ACC112 (cell line): ENCODE results near the gene OSBPL9.
A peak's percentile ranks its signal among the peaks of the same experiment; 100 is the strongest.

Experiments used
- H2AFZ ChIP-seq: fragments of 200-600 bp; sonication (generic); one replicate; pipeline ENCODE4 v1.6.0; 2017; ENCODE audit warnings: antibody characterized with exemption, low read length; ENCODE audit not compliant: unreplicated experiment
- H3K27ac ChIP-seq: fragments of 200-600 bp; sonication (generic); 2 replicates; pipeline ENCODE4 v1.5.1; 2014; ENCODE audit warnings: low read depth, mild to moderate bottlenecking, antibody characterized with exemption, low read length, moderate library complexity
- H3K27me3 ChIP-seq: fragments of 200-600 bp; sonication (generic); 2 replicates; pipeline ENCODE4 v1.6.1; 2014; ENCODE audit warnings: mild to moderate bottlenecking, antibody characterized with exemption, low read length, moderate library complexity, mixed read lengths; ENCODE audit not compliant: insufficient read depth
- H3K36me3 ChIP-seq: fragments of 200-600 bp; sonication (generic); 2 replicates; pipeline ENCODE4 v1.6.1; 2016; ENCODE audit warnings: mild to moderate bottlenecking, antibody characterized with exemption, low read length, moderate library complexity, mixed read lengths; ENCODE audit not compliant: insufficient read depth
- H3K4me1 ChIP-seq: fragments of 200-600 bp; sonication (generic); one replicate; pipeline ENCODE4 v1.6.1; 2016; ENCODE audit warnings: low read length, mixed read lengths; ENCODE audit not compliant: insufficient read depth, unreplicated experiment, control insufficient read depth
- H3K4me3 ChIP-seq: fragments of 200-600 bp; sonication (generic); 2 replicates; pipeline ENCODE4 v1.5.1; 2014; ENCODE audit warnings: mild to moderate bottlenecking, low read depth, low read length
- H3K79me2 ChIP-seq: fragments of 200-600 bp; sonication (generic); one replicate; pipeline ENCODE4 v1.6.0; 2016; ENCODE audit warnings: low read length; ENCODE audit not compliant: control insufficient read depth, unreplicated experiment, insufficient read depth

Gene OSBPL9

DNA sequence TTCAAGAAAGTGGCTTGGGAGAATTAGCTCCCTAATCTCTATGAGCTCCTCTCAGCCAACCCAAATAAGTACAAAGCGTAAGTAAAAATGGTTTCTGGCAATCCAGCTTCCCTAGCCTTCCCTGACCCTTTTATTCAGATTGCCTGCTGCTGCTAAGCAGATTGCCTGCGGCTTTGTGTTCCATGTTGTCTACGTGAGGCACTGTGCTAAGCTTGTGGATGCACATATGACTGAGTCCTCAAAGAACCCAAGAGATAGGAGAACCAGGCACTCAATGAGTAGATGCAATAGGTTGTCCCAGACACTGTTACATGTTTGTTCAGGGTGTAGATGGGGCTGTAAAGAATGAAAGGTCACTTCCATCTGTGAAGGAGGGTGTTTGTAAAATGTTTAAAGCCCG lies 6.3 kb upstream of the OSBPL9 start:
- peaks cover 8% of the 10 kb centered on the region for H3K4me1 ChIP-seq
- H2AFZ ChIP-seq: no peak overlapping the region
- H3K36me3 ChIP-seq: no peaks in the 10 kb centered on the region
- H3K27ac ChIP-seq: no peak overlapping the region
- H3K79me2 ChIP-seq: no peaks in the 10 kb centered on the region
- H3K27me3 ChIP-seq: no peaks in the 10 kb centered on the region
- no peak overlapping the region for H3K4me3 ChIP-seq

DNA sequence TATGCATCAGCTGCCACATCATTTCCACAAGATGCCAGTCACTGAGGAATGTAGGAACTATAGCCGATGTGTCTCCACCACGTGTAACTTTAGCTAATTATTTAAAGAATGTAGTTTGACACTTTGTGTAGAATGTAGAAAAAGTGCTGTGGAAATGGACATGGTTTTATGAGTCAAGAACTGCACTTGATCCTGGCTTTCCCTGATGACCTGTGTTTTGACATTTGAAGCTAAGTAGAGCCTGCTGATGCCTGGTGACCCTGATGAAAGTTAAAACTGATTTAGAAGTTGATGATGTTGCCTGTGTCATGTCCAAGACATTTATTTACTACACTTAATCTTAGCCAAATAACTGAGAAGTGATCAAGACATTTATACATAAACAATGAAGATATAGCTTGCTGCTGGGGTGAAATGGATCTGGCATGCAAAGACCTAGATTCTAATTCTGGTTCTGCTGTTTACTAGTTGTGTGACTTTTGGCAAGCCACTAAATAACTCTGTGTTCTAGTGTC lies 4.4 kb upstream of the OSBPL9 start:
- Histone ChIP-seq H3K27me3 (no peaks in the 10 kb centered on the region), H3K4me1 (peaks cover 6% of the 10 kb centered on the region), H3K36me3 (no peaks in the 10 kb centered on the region), H2AFZ (no peak overlapping the region), H3K27ac (no peak overlapping the region), H3K4me3 (no peak overlapping the region), H3K79me2 (peaks cover 3% of the 10 kb centered on the region)

DNA sequence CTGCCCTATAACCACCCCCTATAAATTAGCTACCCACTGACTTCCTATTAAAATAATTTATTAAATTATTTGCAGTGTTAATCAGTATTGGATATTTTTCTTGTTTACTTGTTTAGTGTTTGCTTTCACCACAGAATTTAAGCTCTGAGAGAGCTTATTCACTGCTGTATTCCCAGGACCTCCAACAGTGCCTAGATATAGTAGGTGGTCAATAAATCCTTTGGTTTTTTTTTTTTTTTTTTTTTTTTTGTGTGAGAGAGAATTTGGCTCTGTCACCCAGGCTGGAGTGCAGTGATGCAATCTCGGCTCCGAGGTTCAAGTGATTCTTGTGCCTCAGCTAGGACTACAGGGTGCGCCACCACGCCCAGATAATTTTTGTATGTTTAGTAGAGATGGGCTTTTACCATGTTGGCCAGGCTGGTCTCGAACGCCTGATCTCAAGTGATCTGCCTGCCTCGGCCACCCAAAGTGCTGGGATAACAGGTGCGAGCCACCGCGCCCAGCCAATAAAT lies 1.1 kb upstream of the OSBPL9 start:
- Histone ChIP-seq H3K4me3 (no peak overlapping the region), H3K36me3 (no peaks in the 10 kb centered on the region), H3K27me3 (no peaks in the 10 kb centered on the region), H3K27ac (no peak overlapping the region), H3K4me1 (peaks cover 22% of the 10 kb centered on the region), H2AFZ (no peak overlapping the region), H3K79me2 (peaks cover 34% of the 10 kb centered on the region)

DNA sequence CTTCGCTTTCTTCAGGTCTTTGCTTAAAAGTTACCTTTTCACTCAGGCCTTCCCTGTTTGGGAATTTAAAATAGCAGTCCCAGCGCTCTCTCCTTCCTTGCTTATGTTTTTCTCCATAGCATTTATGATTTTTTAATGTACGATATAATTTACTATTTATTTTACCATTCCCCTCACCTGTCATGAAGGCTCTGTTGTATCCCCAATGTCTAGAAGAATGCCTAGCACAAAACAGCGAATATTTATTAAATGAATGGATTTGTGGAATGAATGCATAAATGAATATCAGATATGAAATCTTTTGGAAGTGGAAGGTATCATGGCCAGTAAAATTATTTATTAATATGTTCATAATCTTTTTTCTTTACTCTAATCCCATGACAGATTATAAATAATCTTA lies 402 bp upstream of the OSBPL9 start:
- Histone ChIP-seq H2AFZ (no peak overlapping the region), H3K79me2 (peaks cover 38% of the 10 kb centered on the region), H3K27me3 (no peaks in the 10 kb centered on the region), H3K27ac (no peak overlapping the region), H3K36me3 (no peaks in the 10 kb centered on the region), H3K4me1 (peaks cover 22% of the 10 kb centered on the region), H3K4me3 (no peak overlapping the region)

DNA sequence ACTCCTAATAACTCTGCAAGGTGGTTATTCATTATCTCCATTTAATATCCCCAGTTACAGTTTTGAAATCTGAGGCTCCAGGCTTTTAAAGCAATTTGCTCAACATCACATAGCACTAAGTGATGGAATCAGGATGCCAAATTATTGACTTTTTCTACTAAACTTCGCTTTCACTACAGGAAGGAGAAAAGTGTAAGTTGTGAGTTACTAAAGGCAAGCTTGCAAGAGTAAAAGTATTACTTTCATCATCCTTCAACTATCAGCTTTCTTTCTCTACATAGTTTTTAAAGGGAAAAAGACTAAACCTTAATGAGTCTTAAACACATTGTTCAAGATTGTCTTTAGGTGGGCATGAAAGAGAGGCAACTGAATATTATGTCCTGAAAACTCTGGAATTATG lies 1.8 kb downstream of the OSBPL9 start:
- Histone ChIP-seq H3K79me2 (peaks cover 57% of the 10 kb centered on the region), H2AFZ (no peak overlapping the region), H3K27me3 (no peaks in the 10 kb centered on the region), H3K36me3 (no peaks in the 10 kb centered on the region), H3K27ac (no peak overlapping the region), H3K4me3 (peak overlapping the region; percentile 99), H3K4me1 (peaks cover 37% of the 10 kb centered on the region)

DNA sequence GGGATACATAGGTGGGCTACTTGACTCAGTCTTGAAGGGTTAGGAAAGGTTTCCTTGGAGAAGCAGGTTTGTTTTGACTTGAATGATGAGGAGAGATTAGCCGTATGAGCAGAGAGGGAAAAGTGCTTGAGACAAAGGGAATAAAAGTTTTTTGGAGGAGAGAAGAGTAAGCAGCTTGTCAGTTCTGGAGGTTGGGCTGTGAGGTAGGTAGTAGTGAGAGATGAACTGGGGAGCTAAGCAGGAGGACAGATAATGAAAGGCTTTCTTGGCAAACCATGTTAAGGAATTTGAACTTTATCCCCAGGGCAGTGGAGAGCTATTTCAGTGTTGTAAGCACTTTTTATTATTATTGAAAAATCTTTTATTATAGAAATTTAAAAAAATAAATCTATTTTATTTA lies 3.6 kb downstream of the OSBPL9 start:
- H2AFZ ChIP-seq: no peak overlapping the region
- H3K27me3 ChIP-seq: no peaks in the 10 kb centered on the region
- peaks cover 57% of the 10 kb centered on the region for H3K79me2 ChIP-seq
- no peak overlapping the region for H3K27ac ChIP-seq
- H3K4me1 ChIP-seq: peaks cover 37% of the 10 kb centered on the region
- no peak overlapping the region for H3K4me3 ChIP-seq
- H3K36me3 ChIP-seq: no peaks in the 10 kb centered on the region

DNA sequence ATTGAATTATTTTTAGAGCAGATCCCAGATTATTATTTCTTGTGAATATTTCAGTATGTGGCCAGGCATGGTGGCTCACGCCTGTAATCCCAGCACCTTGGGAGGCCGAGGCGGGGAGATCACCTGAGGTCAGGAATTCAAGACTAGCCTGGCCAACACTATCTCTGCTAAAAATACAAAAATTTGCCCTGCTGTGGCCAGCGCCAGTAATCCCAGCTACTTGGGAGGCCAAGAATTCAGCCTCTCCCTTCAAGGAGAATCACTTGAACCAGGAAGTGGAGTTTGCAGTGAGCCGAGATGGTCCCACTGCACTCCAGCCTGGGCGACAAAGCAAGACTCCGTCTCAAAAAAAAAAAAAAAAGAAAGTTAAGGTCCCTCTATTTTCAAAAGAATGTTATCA lies 4.3 kb downstream of the OSBPL9 start:
- Histone ChIP-seq H3K4me1 (peaks cover 37% of the 10 kb centered on the region), H3K79me2 (peaks cover 62% of the 10 kb centered on the region), H3K4me3 (no peak overlapping the region), H2AFZ (no peak overlapping the region), H3K27ac (no peak overlapping the region), H3K27me3 (no peaks in the 10 kb centered on the region), H3K36me3 (no peaks in the 10 kb centered on the region)

DNA sequence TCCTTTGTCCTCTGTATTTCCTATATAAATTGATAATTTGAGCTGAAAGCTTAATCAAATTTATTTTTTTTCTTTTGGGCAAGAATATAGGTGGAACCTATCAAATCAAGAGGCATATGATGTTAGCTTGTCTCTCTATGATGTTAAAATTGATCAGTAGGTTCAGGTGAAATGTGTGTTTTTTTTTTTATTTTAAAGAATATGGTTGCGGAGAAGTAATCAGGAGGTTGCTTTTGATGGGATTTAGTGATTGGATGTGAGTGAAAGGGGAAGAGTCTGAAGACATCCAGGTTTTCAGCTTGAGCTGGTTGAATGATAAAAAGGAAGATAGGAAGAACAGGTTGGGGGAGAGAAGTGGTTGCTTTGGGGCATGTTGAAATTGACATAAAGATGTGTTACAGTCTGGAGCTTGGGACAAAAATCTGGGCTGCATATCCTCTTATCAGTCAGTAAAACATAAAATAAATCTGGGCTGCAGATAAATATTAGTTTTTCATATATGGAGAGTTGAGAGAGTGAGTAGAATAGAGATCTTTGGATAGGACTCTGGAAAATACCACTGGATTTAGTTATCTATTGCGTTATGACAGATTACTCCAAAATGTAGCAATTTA lies 5.1 kb downstream of the OSBPL9 start:
- H3K79me2 ChIP-seq: peaks cover 67% of the 10 kb centered on the region
- H3K4me1 ChIP-seq: peaks cover 37% of the 10 kb centered on the region
- H3K27me3 ChIP-seq: no peaks in the 10 kb centered on the region
- no peak overlapping the region for H2AFZ ChIP-seq
- H3K36me3 ChIP-seq: no peaks in the 10 kb centered on the region
- peak overlapping the region; percentile 40; the same call in 1 of the 2 replicates for H3K27ac ChIP-seq
- peak overlapping the region; percentile 18; the same call in 1 of the 2 replicates for H3K4me3 ChIP-seq

DNA sequence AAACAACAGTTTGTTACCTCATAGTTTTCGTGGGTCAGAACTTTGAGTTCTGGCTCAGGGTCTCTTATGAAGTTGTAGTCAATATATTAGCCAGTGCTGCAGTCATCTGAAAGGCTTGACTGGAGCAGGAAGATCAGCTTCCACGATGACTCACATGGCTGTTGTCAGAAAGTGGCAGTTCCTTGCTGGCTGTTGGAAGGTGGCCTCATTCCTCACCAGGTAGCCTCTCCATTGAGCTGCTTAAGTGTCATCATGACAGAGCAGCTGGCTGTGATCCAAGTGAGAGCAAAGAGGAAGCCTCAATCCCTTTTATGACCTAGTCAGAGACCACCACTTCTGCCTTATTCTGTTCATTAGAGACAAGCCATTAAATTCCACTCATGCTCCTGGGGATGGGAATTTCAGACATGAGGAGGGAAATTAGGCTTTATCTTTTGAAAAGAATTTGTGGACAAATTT lies 5.6 kb downstream of the OSBPL9 start:
- H2AFZ ChIP-seq: no peak overlapping the region
- H3K27me3 ChIP-seq: no peaks in the 10 kb centered on the region
- H3K4me3 ChIP-seq: peak overlapping the region; percentile 18; the same call in 1 of the 2 replicates
- H3K4me1 ChIP-seq: peaks cover 37% of the 10 kb centered on the region
- no peaks in the 10 kb centered on the region for H3K36me3 ChIP-seq
- peak overlapping the region; percentile 40; the same call in 1 of the 2 replicates for H3K27ac ChIP-seq
- H3K79me2 ChIP-seq: peaks cover 70% of the 10 kb centered on the region

DNA sequence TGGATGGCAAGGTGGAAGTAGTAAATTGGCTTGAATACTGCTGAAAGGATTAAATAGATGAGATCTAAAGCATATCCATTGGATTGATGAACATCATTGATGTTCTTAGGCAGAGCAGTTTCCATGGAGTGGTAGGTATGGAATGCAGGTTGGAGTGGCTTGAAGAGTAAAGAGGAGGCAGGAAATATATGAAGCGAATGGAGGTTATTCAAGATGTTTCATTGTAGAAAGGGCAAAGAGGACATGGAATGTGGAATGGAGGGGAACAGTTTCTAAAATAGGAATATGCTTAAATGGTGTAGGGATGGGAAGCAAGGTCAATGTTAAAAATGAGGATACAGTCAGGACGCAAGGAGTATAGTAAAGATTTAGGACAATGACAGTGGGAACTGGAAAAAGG lies 6.1 kb downstream of the OSBPL9 start:
- Histone ChIP-seq H3K27ac (peak overlapping the region; percentile 40; the same call in 1 of the 2 replicates), H3K4me3 (no peak overlapping the region), H3K4me1 (peaks cover 37% of the 10 kb centered on the region), H3K36me3 (no peaks in the 10 kb centered on the region), H3K79me2 (peaks cover 70% of the 10 kb centered on the region), H3K27me3 (no peaks in the 10 kb centered on the region), H2AFZ (no peak overlapping the region)

DNA sequence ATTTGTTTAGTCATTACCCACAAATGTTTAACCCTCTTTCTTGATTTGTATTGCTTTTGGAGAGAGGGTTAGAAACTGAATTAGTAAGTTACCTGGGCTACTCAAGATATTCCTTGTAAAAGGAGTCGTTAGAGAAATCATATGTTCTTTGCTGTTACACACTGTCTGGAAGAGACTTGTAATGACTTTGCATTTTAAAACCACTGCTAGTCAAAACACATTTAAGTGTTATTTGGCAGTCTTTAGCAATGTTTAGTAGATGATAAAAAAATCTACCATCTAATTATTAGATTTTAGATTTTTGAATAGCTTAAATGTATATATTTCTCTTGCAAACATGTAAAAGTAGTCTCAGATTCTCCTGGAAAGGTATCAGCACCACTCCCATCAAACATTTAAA lies 6.6 kb downstream of the OSBPL9 start:
- H3K4me3 ChIP-seq: no peak overlapping the region
- H3K27ac ChIP-seq: peak overlapping the region; percentile 40; the same call in 1 of the 2 replicates
- no peaks in the 10 kb centered on the region for H3K27me3 ChIP-seq
- no peaks in the 10 kb centered on the region for H3K36me3 ChIP-seq
- H3K79me2 ChIP-seq: peaks cover 67% of the 10 kb centered on the region
- peaks cover 33% of the 10 kb centered on the region for H3K4me1 ChIP-seq
- H2AFZ ChIP-seq: no peak overlapping the region
